T-helper 17 cell (primary cell): Measurements from ENCODE around the gene RPRD2. TPM values are rescaled to one million over a fixed set of nuclear protein-coding genes. Genes with fewer than 3 reads are reported as not detected.

Source experiments
- ATAC-seq: fragments of 150-1000 bp; cut with Tn5 transposase; 2 replicates; pipeline ENCODE4 v1.10.0; 2021; ENCODE audit warnings: mild to moderate bottlenecking, moderate library complexity
- DNase-seq, 3 donors: peaks; one replicate each; pipeline versions ENCODE4 v3.0.0 to v3.0.0-alpha.2; 2020 to 2021
- H3K9me3 ChIP-seq: one replicate; pipeline ENCODE4 v1.7.0; 2013; ENCODE audit warnings: low read length, mild to moderate bottlenecking; ENCODE audit not compliant: control insufficient read depth, poor library complexity, severe bottlenecking
- H3K27ac Mint-ChIP-seq: one replicate; pipeline ENCODE4 v1.8.0; 2022; ENCODE audit warnings: mild to moderate bottlenecking, moderate library complexity, mixed read lengths
- H3K27me3 Mint-ChIP-seq: one replicate; pipeline ENCODE4 v1.8.0; 2022; ENCODE audit warnings: mixed read lengths
- H3K36me3 Mint-ChIP-seq: one replicate; pipeline ENCODE4 v1.8.0; 2022; ENCODE audit warnings: low read depth, mixed read lengths
- H3K4me1 Mint-ChIP-seq: one replicate; pipeline ENCODE4 v1.8.0; 2022; ENCODE audit warnings: mild to moderate bottlenecking, mixed read lengths
- H3K4me3 Mint-ChIP-seq: one replicate; pipeline ENCODE4 v1.8.0; 2022; ENCODE audit warnings: mild to moderate bottlenecking, moderate library complexity, mixed read lengths
- total RNA-seq, 4 donors: library from RNA in 2 of 4; stranded (reverse) in 2 of 4; gene quantifications; one replicate each; pipeline ENCODE4 v1.2.3 and lab custom pipeline; 2022 to 2026

Gene RPRD2
- total RNA-seq, 2 donors from 2014 or later = 36.2 to 38.7 TPM

GRCh38 chr1:150456146-150456647, 92.2 kb downstream of the RPRD2 start:
- Mint-ChIP-seq H3K27me3 (no peaks in the 10 kb centered on the region), H3K27ac (no peak overlapping the region), H3K36me3 (no peaks in the 10 kb centered on the region), H3K4me1 (no peaks in the 10 kb centered on the region), H3K4me3 (no peak overlapping the region)
- ATAC-seq (no peak), DNase-seq (no peak)
- H3K9me3 ChIP-seq = no peaks in the 10 kb centered on the region

GRCh38 chr1:150464422-150464826, 100.5 kb downstream of the RPRD2 start:
- peak overlapping the region; percentile 62 for H3K27ac Mint-ChIP-seq
- H3K4me3 Mint-ChIP-seq = no peak overlapping the region

GRCh38 chr1:150466964-150467363, 103.0 kb downstream of the RPRD2 start:
- no peak for ATAC-seq
- H3K27ac Mint-ChIP-seq = peak overlapping the region; percentile 59
- H3K4me3 Mint-ChIP-seq = no peak overlapping the region
- no peaks in the 10 kb centered on the region for H3K9me3 ChIP-seq
- peaks cover 8% of the 10 kb centered on the region for H3K4me1 Mint-ChIP-seq
- no peak for DNase-seq
- no peaks in the 10 kb centered on the region for H3K27me3 Mint-ChIP-seq
- peaks cover 8% of the 10 kb centered on the region for H3K36me3 Mint-ChIP-seq

More at GRCh38 chr1:150464422-150464826, 100.5 kb downstream of the RPRD2 start:
- ATAC-seq = peak; percentile 86
- peak; percentile 41 to 59 (median 42) for DNase-seq
- no peaks in the 10 kb centered on the region for H3K27me3 Mint-ChIP-seq
- H3K9me3 ChIP-seq = no peaks in the 10 kb centered on the region
- no peaks in the 10 kb centered on the region for H3K36me3 Mint-ChIP-seq
- H3K4me1 Mint-ChIP-seq = no peaks in the 10 kb centered on the region

- Mint-ChIP-seq H3K4me3 (no peak overlapping the region), H3K27me3 (no peaks in the 10 kb centered on the region), H3K4me1 (peaks cover 8% of the 10 kb centered on the region), H3K27ac (no peak overlapping the region), H3K36me3 (peaks cover 8% of the 10 kb centered on the region)
- H3K9me3 ChIP-seq = no peaks in the 10 kb centered on the region
- ATAC-seq (no peak), DNase-seq (no peak)
These were observed 105.3 kb downstream of the RPRD2 start for GRCh38 chr1:150469291-150469690.

GRCh38 chr1:150472601-150473200, 108.8 kb downstream of the RPRD2 start:
- Mint-ChIP-seq H3K27ac (no peak overlapping the region), H3K4me3 (no peak overlapping the region), H3K36me3 (peaks cover 8% of the 10 kb centered on the region), H3K4me1 (peaks cover 13% of the 10 kb centered on the region), H3K27me3 (no peaks in the 10 kb centered on the region)
- no peaks in the 10 kb centered on the region for H3K9me3 ChIP-seq
- no peak for ATAC-seq
- DNase-seq = no peak

GRCh38 chr1:150473659-150474058, 109.7 kb downstream of the RPRD2 start:
- DNase-seq (no peak), ATAC-seq (no peak)
- Mint-ChIP-seq H3K27ac (no peak overlapping the region), H3K4me3 (no peak overlapping the region), H3K4me1 (peaks cover 16% of the 10 kb centered on the region), H3K27me3 (no peaks in the 10 kb centered on the region), H3K36me3 (peaks cover 8% of the 10 kb centered on the region)
- no peaks in the 10 kb centered on the region for H3K9me3 ChIP-seq

- H3K9me3 ChIP-seq = no peaks in the 10 kb centered on the region
- no peak for ATAC-seq
- DNase-seq = no peak
- H3K27ac Mint-ChIP-seq = peak overlapping the region; percentile 62
- H3K36me3 Mint-ChIP-seq = peaks cover 8% of the 10 kb centered on the region
- H3K4me1 Mint-ChIP-seq = peaks cover 16% of the 10 kb centered on the region
- no peaks in the 10 kb centered on the region for H3K27me3 Mint-ChIP-seq
- H3K4me3 Mint-ChIP-seq = no peak overlapping the region
These were observed 110.9 kb downstream of the RPRD2 start for GRCh38 chr1:150474869-150475268.

- Mint-ChIP-seq H3K27me3 (no peaks in the 10 kb centered on the region), H3K4me3 (no peak overlapping the region), H3K36me3 (peaks cover under 1% of the 10 kb centered on the region), H3K4me1 (peaks cover 11% of the 10 kb centered on the region), H3K27ac (peak overlapping the region; percentile 86)
- no peaks in the 10 kb centered on the region for H3K9me3 ChIP-seq
- ATAC-seq (no peak), DNase-seq (no peak)
These were observed 112.8 kb downstream of the RPRD2 start for GRCh38 chr1:150476754-150477153.

GRCh38 chr1:150477320-150477719, 113.4 kb downstream of the RPRD2 start:
- H3K4me1 Mint-ChIP-seq = peaks cover 10% of the 10 kb centered on the region
- H3K9me3 ChIP-seq = no peaks in the 10 kb centered on the region
- DNase-seq (no peak), ATAC-seq (no peak)
- H3K4me3 Mint-ChIP-seq = no peak overlapping the region
- peak overlapping the region; percentile 86 for H3K27ac Mint-ChIP-seq
- no peaks in the 10 kb centered on the region for H3K27me3 Mint-ChIP-seq
- no peaks in the 10 kb centered on the region for H3K36me3 Mint-ChIP-seq

- peak overlapping the region; percentile 86 for H3K27ac Mint-ChIP-seq
- H3K27me3 Mint-ChIP-seq = no peaks in the 10 kb centered on the region
- peaks cover 10% of the 10 kb centered on the region for H3K4me1 Mint-ChIP-seq
- DNase-seq = no peak
- H3K4me3 Mint-ChIP-seq = no peak overlapping the region
- no peaks in the 10 kb centered on the region for H3K36me3 Mint-ChIP-seq
- ATAC-seq = no peak
- no peaks in the 10 kb centered on the region for H3K9me3 ChIP-seq
These were observed 113.8 kb downstream of the RPRD2 start for GRCh38 chr1:150477733-150478132.

- H3K9me3 ChIP-seq = no peaks in the 10 kb centered on the region
- Mint-ChIP-seq H3K27me3 (no peaks in the 10 kb centered on the region), H3K36me3 (no peaks in the 10 kb centered on the region), H3K4me3 (no peak overlapping the region), H3K27ac (no peak overlapping the region), H3K4me1 (peaks cover 9% of the 10 kb centered on the region)
- ATAC-seq (no peak), DNase-seq (no peak)
These were observed 115.4 kb downstream of the RPRD2 start for GRCh38 chr1:150479370-150479769.

GRCh38 chr1:150479927-150480352, 116.0 kb downstream of the RPRD2 start:
- ATAC-seq (no peak), DNase-seq (no peak)
- H3K27ac Mint-ChIP-seq = no peak overlapping the region
- no peaks in the 10 kb centered on the region for H3K9me3 ChIP-seq
- H3K36me3 Mint-ChIP-seq = no peaks in the 10 kb centered on the region
- no peak overlapping the region for H3K4me3 Mint-ChIP-seq
- no peaks in the 10 kb centered on the region for H3K27me3 Mint-ChIP-seq
- H3K4me1 Mint-ChIP-seq = peaks cover 9% of the 10 kb centered on the region

- peaks cover 2% of the 10 kb centered on the region for H3K36me3 Mint-ChIP-seq
- H3K27ac Mint-ChIP-seq = no peak overlapping the region
- H3K9me3 ChIP-seq = no peaks in the 10 kb centered on the region
- ATAC-seq = no peak
- H3K4me3 Mint-ChIP-seq = no peak overlapping the region
- no peak for DNase-seq
- peaks cover 21% of the 10 kb centered on the region for H3K4me1 Mint-ChIP-seq
- no peaks in the 10 kb centered on the region for H3K27me3 Mint-ChIP-seq
These were observed 120.5 kb downstream of the RPRD2 start for GRCh38 chr1:150484431-150484830.

- H3K27ac Mint-ChIP-seq = peak overlapping the region; percentile 39
- no peak for DNase-seq
- no peak overlapping the region for H3K4me3 Mint-ChIP-seq
These were observed 120.9 kb downstream of the RPRD2 start for GRCh38 chr1:150484861-150485260.

More at GRCh38 chr1:150484861-150485260, 120.9 kb downstream of the RPRD2 start:
- H3K27me3 Mint-ChIP-seq = no peaks in the 10 kb centered on the region
- no peaks in the 10 kb centered on the region for H3K9me3 ChIP-seq
- ATAC-seq = no peak
- H3K36me3 Mint-ChIP-seq = peaks cover 2% of the 10 kb centered on the region
- peaks cover 20% of the 10 kb centered on the region for H3K4me1 Mint-ChIP-seq
